Fibroblast of skin of left quadriceps (primary cell): Measurements from ENCODE around the gene SLC25A45.
"Not testable (repeated sequence)": the region's sequence is repeated elsewhere in the genome, so short reads cannot be mapped to it uniquely, and the experiment has no call there.

Experiments used
- DNase-seq, 2 experiments: peaks; one replicate each; pipeline ENCODE4 v3.0.0-alpha.2; 2013; ENCODE audit warnings: low read depth in 2 of 2

The SLC25A45 gene

DNA sequence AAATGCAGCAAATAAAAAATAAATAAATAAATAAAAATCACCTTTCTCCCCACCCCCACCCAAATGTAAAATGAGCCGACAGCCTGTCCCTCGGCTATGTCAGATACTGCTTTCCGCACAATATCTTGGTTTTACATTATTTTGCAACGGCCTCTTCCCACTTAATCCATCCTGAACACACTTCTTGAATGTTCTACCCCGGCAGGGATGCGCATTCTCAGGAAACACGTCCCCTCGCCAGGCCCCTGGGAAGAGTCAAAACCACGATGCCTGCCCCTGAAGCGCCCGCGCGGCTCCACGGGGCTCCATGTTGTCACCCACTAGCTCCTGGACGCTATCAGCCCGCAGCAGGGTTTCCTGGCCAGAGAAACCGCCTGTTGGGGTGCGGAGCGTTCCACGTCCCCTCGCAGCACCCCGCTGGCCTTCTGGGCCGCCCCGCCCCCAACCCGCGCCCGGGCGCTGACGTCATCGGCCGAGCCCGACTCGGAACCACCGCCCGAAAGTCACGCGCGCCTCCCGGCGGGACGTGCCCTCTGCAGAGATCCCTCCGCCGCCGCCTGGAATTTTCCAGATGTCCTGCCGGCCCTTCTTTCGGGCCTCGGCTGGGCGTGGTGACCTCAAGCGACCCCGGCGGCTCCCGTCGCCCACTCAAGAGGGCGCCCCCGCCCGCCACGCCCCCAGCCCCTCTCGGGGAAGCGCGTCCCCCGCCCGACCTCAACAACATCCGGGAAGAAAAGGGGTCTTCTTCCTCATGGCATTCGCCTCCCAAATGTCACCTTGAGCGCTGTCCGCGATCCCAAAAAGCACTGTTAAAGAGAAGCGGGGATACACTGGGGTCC lies 39.6 kb upstream of the SLC25A45 start:
- DNase-seq = peak; percentile 95 to 96

DNA sequence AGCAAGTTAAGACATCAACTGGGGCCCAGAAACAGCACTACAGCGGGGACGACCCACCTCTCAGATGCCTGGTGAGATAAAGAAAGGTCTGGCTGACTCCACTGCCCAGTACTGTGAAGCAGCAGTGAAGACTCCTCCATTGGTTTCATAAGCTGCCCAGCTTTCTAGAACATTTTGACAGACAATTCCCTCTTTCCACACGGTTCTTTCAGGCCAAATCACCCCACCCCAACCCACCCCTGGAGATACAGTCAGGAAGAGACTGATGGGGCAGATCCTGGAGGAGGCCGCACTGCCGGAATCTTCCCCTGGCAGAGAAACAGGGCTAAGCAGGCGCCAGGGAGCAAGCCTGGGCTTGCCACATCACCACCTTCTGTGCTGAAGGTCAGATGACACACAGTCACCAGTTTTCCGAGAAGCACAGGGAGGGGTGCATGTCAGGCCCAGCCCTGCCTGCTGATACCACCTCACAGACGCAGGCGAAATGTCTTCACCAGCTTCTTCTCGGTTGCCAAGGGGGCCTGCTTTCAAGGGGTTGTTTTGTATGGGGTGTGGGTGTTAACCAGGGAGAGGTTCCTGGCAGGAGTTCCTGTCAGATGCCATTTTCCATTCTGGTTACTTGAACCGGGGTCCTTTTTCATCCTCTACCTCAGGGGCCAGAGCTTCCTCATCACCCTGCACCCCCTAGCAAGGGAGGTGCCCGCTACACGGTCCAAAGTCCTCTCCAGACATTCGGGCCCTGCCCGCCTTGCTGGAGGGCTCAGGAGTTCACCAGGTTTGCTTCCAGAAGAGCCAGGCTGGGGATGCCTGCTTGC lies 38.7 kb upstream of the SLC25A45 start:
- DNase-seq = peak; percentile 92 to 94

DNA sequence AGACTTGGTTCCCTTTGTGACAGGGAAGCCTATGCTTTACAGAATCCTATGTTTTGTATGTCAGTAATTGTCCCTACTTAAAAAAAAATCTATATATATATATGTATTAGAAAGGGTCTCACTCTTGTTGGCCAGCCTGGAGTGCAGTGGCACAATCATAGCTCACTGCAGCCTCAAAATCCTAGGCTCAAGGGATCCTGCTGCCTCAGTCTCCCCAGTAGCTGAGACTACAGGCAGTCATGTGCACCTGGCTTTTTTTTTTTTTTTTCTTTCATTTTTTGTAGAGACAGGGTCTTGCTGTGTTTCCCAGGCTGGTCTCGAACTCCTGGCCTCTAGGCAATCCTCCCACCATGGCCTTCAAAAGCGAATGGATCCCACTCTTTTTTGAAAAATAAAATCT lies 38.1 kb upstream of the SLC25A45 start:
- no peak for DNase-seq

DNA sequence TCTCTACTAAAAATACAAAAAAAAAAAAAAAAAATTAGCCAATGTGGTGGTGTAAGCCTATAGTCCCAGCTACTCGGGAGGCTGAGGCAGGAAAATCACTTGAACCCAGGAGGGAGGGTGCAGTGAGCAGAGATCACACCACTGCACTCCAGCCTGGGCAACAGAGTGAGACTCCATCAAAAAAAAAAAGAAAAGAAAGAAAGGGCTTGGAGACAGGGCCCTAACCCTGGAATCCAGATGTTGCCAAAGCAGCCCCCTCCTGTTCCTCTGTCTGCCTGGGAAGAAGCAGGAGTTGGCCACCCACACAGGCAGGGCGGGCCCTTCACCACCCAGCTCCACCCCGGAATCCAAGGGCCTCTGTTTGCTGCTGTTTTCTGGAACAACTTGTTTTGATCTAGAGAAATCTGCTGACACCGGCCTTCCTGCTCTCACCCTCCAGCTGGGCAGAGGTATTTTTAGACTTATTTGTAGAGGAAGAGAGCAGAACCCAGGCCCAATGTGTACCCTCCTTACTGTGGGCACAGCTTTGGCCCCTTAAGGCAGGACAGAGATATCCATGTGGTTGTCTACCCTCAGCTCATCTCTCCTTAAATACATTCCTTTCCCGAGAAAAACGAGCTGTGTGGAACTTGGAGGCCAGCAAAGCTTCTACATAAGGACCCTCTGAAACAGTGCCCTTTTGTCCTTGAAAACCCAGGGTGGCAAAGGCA lies 37.5 kb upstream of the SLC25A45 start:
- peak; percentile 74 to 78 for DNase-seq

DNA sequence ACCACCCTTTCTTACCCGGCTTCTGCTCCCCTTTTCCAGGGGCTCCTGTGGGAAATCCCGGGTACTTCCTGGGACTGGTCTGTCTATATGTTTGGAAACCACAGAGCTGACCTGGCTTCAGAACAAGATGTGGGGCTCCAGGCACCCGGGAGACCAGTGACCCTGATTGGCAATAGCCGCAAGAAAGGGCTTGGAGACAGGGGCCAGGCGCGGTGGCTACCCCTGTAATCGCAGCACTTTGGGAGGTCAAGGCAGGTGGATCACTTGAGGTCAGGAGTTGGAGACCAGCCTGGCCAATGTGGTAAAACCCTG lies 37.0 kb upstream of the SLC25A45 start:
- DNase-seq = no peak

DNA sequence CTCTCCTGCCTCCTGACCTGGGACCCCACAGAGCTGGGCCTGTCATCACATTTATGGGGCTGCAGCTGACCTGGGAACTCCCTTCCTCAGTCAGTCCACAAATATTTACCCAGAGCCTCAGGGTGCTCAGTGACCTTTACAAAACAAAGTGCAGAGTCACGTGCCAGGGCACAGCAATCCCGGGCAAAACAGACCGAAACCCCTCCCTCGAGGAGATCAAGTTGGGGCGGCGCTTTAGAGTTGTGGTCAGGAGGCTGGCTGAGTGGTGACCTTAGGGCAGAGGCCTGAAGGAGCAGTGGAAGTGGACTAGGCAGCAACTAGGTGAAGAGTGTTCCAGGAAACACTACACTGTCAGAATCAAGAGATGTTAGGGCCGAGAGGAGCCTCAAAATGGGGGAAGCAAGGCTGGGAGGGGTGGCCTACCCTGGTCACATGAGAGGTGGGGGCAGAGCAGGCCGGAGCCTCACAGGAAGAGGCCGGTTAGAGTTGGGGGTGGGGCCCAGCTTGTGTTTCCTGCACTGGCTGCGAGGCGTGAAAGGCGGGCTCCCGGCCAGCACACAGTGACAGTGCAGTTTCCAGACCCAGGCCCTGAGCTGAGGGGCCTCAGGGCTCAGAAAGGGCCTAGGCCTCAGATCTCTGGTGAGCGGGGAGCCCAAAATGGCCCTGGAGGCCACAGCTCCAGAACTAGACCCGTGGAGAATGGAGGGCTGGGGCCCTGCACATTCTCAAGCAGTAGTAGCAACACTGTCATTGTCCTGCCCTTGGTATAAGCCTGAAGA lies 36.4 kb upstream of the SLC25A45 start:
- peak; percentile 80 to 82 for DNase-seq

DNA sequence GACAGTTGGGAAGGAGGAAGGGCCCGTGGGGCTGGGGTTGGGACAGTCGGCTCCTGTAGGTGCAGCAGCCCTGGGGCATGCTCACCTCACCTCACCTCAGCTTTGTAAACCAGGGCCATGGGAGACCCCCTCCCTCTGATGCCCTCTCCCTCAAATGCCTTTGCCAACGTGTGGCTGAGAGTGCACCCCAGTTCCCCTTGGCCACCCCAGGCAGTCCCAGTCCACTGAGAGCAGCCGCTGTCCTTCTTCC lies 35.9 kb upstream of the SLC25A45 start:
- DNase-seq = no peak

DNA sequence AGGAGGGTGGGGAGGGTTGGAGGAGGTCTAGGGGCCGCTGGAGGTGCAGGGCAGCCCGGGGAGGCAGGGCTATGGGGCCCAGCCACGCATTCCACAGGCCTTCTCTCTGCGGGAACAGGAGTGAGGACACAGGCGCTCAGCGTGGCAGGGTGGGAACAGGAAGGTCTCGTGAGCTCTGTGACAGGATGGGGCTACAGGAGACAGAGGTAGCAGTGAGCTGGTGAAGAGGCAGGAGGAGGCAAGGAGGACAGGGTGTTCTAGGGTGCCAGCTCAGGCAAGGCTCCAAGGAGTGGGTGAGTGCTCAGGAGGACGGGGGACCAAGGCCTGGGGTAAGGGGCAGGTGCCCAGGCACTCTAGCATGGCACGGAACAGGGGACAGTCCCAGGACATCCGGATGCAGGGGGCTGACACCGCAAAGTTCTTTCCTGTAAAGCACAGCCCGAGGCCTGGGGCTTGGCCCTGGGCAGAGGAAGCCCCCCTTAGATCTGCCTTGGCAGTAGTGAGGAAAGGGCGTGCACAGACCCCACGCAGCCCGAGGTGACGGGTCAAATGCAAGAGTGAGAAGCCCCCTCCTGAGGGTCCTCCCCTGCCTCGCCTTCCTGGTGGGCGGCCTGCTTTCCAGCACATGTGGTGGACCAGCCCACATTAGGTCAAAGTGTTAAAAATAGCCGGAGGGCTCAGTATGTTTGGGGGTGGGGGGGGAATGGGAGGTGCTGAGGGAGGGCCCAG lies 35.4 kb upstream of the SLC25A45 start:
- no peak for DNase-seq

DNA sequence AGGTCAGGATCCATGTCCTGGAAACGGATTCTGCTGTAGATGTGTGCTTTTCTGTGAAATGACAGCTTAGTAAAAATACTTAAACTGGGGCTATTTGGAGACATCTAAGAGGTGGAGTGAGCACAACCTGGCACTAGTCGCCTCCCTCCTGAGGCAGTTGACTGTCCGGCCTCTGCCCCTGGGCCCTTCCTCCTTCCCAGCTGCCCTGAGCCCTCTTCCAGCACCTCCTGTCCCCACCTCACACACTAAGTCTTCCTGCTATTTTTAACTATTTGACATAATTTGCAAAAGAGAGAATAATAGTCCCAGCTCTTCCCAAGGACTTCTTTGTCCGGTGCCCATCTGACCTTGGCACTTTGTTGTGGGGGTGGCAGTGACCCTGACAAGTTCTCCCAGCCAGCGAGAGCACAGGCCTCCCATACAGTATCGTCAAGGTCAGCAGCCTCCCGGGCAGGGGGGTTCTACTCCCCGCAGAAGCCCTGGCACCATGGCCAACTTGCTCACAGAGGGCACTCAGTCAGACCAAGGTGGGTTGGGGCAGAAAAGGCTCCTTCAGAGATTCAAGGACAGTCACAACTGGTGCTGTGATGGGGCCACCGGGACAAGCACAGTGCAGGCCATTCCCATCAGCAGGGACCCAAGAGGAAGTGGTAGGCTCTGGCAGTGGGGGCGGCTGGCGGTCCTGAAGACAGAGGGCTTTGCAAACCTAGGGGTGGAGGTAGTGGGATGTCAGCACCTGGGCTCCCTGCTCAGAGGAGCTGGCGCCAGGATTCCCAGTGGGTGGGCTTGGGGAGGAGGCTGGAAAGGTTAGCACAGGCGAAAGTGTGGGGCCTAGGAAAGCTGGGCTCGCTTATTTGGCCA lies 34.6 kb upstream of the SLC25A45 start:
- no peak for DNase-seq

DNA sequence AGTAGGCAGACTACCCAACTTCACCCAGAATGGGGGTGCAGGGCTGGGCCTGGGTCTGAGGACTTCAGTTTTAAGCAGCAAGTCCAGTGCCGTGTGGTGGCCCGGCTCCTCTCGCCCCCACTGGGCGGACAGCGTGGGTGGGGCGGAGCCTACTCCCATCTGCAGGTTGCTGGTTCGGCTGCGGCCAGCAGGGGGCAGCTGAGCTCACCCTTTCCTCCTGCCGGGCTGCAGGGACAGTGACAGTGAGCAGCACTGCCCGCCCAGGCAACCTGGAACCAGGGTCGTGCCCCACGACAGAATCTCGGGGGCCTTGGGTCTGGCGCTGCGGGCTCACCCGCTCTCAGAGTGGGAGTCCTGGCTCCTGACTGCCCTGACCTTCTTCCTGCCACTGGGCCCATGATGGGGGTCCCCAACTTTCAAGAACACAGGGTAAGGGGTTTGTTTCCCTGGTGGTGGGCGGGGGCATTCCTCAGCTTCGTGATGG lies 33.9 kb upstream of the SLC25A45 start:
- DNase-seq = peak; percentile 37 to 46

DNA sequence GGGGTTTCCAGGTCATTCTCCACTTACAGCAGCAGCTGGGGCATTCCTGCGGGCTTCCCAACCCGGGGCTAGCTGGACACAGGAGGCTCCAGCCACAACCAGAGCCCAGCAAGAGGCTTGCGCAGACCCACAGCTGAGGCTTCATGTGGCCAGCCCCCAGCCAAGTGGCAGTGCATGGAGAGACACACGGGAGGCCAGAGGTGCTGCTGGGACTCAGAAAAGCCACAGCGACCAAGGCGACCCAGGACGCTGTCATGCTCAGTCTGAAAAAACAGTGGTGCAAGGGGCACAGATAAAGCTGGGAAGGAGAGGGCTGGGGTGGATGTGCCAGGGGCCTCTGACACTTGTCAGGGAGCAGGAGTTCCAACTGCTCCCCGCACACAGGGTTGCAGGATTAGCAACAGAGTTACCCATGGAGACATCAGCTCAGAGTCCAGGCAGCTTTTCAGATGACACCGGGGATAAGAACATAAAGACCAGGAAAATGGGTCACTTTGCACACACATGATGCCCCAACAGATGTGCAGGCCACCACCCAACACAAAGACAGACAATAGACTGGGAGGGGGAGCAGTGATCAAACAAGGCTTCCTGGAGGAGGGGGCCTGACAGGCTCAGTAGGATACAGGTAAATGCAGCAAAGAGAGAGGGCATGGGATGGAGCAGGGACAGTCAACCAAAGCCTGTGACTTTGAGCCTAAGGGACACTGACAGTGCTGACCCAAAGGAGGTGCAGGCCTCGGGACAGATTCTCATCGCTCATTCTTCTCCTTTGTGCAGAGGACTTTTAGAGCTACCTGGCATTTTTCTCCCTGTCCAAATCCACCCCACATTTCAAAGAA lies 33.3 kb upstream of the SLC25A45 start:
- DNase-seq = no peak

DNA sequence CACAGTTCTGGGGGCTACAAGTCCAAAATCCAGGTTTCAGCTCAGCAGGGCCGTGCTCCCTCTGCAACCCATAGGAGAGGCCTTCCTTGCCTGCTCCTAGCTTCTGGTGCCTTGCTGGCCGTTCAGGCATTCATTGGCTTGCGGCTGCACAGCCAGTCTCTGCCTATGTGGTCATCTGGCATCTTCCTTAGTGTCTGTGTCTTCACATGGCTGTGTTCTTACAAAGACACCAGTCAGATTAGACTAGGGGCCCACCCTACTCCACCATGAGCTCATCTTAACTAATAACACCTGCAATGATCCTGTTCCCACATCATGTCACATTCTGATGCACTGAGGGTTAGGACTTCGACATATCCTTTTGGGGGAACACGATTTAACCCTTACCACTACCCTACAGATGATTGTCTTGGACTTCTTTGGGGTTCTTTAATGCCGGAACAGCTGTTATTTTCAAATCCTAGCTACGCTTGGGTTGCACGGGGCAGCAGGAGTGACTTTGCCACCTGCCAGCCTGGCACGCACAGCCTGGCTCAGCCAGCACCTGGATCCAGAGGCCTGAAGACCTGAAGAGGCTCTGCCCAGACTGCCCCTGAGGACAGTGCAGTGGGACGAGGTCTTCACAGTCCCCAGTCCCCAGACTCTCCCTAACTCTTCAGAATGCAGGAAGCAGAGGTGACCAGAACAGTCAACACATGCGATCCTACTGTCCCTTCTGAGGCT lies 32.5 kb upstream of the SLC25A45 start:
- DNase-seq = no peak

DNA sequence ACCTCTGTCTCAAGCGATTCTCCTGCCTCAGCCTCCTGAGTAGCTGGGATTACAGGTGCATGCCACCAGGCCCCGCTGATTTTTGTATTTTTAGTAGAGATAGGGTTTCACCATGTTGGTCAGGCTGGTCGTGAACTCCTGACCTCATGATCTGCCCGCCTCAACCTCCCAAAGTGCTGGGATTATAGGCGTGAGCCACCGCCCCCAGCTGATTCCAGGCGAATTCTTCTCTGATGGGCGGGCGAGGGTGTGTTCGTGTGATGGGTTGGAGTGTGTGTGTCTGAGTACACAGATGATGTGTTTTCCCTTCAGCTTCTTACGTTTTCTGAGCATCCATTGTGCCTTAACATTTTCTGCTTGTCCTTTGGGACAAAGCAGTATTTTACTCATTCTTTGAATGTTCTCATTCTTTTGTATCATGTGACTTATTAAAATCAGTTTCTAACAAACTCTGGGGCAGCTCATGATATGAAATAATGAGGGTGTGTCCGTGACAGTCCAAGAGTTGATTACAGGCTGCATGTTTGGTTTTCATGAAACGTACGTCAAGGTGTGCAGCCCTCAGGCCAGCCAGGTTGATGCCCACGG lies 30.7 kb upstream of the SLC25A45 start:
- not testable (repeated sequence) for DNase-seq

DNA sequence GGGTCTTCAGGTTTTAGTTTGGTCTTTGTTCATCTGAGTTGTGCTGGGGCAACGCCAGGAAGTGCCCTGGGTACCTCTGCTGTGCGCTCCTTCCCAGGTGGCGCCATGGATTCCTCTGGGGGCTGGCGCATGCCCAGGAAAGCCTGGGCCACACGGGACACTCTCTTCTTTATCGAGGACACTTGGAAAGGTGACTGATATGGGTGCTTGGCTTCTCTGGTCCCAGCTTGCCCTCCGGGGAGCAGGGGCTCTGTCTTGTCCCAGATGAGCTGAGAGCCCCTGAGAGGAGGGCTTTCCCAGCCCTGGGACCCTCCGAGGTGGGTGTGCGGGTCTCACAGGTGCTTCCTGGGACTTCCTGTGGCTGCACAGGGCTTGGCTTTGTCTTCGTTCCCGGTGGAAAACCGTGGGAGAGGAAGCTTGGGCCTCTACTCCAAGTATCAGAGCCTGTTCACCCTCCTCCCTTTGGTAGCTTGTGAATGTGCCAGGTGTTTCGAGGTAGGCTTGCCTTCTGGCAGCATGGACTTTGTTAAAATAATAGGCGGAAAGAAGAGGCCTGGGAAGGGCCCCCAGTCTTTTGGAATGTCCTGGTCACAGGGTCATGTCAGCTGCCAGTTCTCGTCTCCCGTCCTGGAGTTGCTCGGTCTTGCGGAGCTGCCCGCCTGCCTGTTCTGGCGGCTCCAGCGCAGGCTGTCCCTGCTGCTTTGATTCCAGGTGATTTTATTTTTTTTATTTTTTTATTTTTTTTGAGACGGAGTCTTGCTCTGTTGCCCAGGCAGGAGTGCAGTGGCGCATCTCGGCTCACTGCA lies 30.0 kb upstream of the SLC25A45 start:
- DNase-seq = no peak

DNA sequence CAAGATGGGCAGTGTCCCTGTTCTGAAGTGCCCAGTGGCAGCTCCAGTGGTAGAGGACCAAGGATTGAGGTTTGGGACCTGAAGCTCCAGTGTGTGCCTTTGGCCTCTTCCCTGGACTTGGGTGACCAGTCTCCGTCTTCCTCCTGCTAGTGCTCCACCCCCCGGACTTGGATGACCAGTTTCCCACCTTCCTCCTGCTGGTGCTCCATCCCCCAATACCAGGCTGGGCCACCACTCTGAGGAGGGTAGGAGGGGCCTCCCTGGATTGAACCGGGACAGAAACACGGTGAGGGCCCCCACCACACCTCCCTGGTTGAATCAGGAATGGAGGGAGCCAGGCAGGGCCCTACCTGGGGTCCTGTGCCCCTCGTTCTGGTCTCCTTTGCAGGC lies 29.2 kb upstream of the SLC25A45 start:
- DNase-seq = no peak

DNA sequence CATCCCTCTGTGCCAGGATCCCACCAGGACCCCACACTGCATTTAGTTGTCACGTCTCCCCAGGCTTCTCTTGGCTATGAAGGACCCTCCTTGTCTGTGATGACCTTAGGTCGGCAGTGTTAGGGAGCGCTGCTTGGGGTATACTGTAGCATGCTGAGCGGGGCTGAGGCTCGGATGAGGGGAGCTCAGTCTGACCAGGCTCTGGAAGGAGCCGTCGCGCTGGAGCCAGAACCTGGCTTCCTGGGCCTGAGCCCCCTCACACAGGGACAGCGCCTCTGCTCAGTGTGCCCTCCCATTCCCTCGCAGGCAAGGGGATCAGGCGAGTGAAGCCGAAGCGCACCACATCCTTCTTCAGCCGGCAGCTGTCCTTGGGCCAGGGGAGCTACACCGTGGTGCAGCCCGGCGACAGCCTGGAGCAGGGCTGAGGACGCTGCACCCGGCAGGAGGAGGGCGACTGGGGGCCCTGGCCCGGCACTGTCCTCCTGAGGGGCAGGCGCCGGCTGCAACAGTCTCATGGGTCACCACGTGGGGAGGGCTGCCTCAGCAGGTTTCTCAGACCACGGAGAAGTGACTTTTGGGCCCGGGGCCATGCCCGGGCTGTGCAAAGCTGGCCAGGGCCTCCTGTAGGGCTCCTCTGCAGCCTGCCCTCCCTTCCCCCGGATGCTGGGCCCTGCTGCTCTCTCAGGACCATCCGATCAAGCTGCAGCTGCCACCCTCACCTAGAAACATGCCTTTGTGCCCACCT lies 28.7 kb upstream of the SLC25A45 start:
- no peak for DNase-seq
